IPS DF 19.7 (cell line): ENCODE data around the gene BCS1L.
A peak's percentile ranks its signal among the peaks of the same experiment; 100 is the strongest.

Experiments used
- DNase-seq: peaks from one replicate; pipeline ENCODE4 v3.0.0-alpha.2; 2013; ENCODE audit warnings: low read depth, low spot score

Gene BCS1L

GRCh38 chr2:218659988-218660358, 490 bp downstream of the BCS1L start:
- DNase-seq = no peak

GRCh38 chr2:218662377-218662776, 2.9 kb downstream of the BCS1L start:
- DNase-seq = no peak

DNA sequence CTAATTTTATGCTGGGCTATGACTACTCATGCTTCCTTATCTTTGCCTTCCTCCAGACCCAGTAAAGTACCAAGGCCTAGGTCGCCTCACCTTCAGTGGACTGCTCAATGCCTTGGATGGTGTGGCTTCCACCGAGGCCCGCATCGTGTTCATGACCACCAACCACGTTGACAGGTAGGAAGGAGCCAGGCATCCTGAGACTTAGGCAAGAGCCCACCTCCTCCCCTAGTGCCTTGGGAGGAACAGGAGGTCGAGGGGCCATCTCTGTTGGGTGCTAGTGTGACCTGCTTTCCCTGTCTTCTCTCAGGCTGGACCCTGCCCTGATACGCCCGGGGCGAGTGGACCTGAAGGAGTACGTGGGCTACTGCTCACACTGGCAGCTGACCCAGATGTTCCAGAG, 3.3 kb downstream of the BCS1L start:
- no peak for DNase-seq

DNA sequence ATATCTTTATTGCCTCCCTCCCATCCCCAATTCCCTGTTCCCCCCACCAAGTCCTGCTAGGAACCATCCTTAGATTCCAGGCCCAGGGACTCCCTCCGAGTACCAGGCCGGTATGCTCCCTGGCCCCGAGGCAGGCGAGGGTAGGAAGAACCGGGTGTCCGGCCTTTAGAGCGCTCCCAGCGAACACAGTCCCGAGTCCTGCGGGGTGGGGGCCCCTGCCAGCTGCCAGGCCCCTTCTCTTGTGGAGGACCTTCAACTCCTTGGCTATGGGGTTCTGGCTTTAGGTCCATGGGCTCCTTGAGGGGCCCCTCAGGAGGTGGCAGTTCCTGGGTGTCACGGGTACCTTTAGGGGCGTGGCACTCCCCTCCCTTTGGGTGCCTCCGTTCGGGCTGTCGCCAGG, 4.4 kb downstream of the BCS1L start:
- no peak for DNase-seq

DNA sequence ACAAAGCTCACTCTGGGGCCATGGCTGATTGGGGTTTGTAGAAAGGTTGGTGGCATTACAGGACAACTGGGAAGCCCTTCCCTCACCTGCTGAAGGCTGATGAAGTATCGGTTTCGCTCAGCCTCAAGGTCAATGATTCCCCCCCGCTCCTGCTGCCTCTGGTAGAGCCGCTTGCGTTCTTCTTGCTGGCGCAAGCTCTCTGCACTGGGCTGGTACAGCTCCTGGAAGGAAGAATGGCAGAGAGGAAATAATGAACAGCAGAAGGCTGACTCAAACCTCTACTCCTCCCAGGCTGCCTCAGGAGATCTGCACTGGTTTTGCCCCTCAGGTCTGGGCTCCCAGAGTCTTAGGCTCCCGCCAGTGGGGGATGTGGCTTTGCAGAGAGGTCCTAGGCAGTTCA, 5.2 kb downstream of the BCS1L start:
- DNase-seq = no peak

DNA sequence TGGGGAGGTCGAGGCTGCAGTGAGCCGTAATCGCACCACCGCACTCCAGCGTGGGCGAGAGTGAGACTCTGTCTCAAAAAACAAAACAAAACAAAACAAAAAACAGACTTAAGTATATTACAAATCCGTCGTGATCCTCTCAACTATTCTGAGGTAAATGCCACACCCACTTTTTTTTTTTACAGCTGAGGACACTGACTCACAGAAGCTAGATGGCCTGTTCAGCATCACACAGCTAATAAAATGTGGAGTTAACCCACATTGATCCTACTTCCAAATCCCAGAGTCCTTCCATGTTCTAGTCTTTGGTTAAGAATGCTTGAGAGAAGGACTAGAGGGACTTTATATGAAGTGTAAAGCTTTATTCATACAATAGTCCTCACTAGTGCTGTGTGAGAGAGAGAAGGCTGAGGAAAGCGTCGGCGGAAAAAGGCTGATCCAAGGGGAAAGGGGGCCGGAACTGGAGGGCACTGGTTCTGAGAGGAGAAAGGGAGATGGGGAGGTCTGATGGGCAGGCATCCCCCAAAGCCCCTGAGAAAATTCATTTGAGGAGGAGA, 11.7 kb downstream of the BCS1L start:
- no peak for DNase-seq

- peak; percentile 83 for DNase-seq
These were observed 12.4 kb downstream of the BCS1L start, which contains the start of the genes RNF25 and STK36 for GRCh38 chr2:218671654-218672566. Gene RNF25, minus strand, starts transcription at chr2:218672002. Its CDS starts 32 bp downstream, at chr2:218671970. Gene STK36, plus strand, starts transcription at chr2:218672086. Its CDS starts 744 bp downstream, at chr2:218672830.

GRCh38 chr2:218679119-218679518, 19.6 kb downstream of the BCS1L start:
- DNase-seq = no peak

DNA sequence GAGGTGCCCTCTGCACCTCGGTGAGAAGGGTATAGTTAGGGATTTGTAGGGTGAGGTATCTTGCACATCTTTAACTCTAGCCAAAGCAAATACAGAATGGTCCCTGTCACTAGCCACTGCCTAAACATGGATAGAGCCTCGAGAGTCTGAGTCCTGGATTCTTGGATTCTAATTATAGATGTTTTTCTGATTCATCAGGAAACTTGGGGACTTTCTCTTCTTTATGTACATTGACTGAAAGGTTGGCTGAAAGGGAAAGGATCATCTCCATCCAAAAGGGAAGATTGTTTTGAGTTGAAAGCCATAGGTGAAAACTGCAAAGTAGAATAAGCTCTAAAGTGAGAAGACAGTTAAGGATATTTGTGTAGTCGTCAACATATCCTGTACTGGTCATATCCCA, 20.6 kb downstream of the BCS1L start:
- DNase-seq = no peak

DNA sequence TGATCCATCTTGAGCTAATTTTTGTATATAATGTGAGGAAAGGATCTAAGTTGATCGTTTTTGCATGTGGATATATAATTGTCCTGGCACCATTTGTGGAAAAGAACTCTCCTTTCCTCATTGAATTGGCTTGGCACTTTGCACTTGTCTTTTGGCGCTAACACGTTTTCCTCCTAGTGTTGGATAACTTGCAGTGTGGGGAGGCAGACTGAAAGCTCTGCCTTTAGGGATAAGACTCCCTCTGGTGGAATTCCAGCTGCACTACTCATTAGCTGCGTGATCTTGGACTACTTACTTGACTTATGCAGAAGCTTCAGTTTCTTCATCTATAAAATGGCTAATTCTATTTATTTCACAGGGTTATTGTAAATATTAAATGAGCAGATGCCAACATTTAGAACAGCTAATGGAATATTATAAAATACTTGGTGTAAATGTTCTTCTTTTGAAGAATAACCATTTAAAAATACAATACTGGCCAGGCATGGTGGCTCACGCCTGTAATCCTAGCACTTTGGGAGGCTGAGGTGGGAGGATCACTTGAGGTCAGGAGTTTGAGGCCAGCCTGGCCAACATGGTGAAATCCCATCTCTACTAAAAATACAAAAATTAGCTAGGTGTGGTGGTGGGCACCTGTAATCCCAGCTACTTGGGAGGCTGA, 28.0 kb downstream of the BCS1L start:
- DNase-seq = peak; percentile 59

GRCh38 chr2:218691234-218691633, 31.8 kb downstream of the BCS1L start:
- DNase-seq = no peak

DNA sequence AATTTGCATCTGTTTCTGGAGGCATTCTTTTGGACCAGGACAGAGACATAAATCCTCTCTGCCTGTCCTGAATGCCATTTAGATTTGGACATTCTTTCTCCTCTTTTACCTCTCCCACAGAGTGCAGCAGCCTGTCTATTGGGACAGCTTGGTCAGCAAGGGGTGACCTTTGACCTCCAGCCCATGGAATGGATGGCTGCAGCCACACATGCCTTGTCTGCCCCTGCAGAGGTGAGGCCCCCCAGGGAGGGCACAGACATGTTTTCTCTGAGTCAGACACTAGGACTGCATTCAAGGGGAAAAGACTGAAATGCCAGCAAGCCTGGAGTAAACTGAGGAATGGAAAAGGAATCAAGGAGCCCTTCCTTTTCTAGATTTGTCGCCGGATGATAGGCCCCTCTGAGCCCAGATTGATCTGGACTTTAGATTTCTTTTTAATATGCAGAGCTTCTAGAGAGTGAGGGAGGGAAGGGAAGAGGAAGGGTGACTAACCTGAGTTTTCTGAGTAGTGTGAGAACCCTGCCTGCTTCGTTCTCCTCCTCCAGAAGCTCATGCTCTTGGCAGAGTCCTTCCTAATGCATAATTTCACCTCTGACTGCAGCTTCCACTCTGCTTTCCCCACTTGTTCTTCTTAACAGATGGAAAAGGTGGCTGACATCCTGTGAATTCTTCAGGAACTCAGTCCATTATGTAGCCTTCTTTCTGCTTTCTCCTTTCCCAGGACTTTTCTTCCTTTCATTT, 35.1 kb downstream of the BCS1L start:
- DNase-seq = no peak

GRCh38 chr2:218698885-218699284, 39.4 kb downstream of the BCS1L start:
- no peak for DNase-seq

DNA sequence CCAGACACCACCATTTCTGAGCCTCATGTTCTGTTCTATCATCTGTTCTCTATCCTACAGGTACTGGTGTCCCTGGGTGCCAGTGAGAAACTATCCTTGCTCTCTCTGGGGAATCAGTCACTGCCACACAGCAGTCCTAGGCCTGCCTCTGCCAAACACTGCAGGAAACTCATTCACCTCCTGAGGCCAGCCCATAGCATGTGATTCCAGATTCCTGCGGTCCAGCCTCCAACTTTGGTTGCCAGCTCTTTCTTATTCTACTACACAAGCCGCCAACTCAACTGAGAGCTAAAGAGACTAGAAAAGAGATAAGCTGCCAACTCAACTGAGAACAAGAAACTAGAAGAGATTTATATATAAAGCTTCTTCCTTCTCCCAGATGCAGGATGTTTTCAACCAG, 42.3 kb downstream of the BCS1L start:
- no peak for DNase-seq

- DNase-seq = no peak
These were observed 43.9 kb downstream of the BCS1L start for GRCh38 chr2:218703341-218703740.

DNA sequence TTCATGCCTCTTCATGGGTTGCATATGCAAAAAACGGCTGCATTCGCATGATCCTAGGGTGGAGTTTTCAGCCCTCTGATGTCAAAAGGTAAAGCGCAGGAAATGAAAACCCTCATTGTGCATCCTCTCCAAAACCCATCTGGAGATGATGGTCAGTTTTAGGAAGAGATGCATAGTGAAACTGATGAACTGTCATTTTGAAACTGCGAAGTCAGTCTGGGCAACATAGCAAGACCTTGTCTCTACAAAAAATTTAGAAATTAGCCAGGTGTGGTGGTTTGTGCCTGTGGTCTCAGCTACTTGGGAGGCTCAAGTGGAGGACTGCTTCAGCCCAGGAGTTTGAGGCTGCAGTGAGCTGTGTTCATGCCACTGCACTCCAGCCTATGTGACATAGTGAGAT, 48.6 kb downstream of the BCS1L start:
- no peak for DNase-seq

DNA sequence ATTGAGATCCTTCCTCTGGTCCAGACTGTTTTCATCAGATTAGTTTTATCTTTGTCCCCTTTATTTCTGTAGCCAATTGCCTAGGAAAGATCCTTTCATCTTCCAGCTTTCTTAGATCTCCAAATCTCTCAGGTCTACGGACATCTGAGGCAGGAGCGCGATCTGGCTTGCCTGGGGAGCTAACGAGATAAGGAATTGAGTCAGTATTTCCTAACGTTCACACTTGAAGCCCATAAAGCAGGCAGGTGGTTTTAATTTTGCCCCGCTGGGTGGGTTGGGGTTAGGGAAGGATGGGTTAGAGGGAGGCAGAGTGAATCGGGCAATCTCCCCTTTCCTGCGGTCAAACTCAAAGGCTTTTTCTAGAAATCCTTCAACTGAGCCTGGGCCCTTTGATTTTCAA, 50.4 kb downstream of the BCS1L start:
- DNase-seq = no peak

- DNase-seq = no peak
These were observed 50.8 kb downstream of the BCS1L start for GRCh38 chr2:218710334-218710686.

DNA sequence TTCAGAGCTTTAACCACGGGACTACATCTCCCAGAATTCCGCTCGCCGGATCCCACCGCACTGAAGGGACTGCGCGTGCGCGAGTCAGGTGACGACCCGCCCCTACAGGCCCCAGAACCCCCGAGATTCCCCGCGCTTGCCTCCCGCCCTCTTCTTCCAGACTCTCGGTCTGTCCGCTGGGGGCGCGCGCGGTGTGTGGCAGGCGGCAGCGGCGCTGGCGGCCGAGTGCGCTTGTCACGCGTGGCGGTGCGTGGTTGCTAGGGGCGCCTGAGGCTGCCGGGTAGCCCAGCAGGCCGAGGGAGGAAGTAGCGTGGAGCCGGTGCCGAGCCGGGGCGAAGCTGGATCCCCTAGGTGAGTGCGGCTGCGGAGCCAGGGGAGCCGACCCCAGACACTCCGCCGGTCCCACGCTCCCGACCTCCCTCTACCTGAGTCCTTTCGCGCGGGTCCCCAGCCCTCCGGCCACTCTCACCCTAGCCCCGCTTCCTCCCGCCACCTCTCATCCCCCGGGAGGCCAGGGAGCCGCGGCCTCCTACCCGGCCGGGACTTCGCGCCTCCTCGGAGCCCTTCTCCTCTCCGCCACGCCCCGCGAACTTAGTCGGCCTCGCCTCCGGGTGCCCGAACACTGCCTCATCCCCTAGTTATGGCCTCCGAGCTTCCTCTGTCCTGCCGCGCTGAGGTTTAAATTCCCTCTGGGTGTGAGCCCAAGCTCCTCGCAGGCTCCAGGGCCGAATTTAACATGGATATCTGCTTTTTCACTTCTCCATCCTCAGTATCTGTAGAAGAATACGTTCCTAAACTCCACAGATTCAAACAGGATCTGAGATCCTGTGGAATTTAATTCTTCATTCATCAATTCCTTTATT, 51.4 kb downstream of the BCS1L start, which contains the start of gene TTLL4:
TSS of gene TTLL4 (plus strand) at position 149 of the 863 bp plus-strand sequence. CDS start 26,842 bp downstream, outside the sequence.
- peak; percentile 71 for DNase-seq

GRCh38 chr2:218711550-218711929, 52.1 kb downstream of the BCS1L start:
- no peak for DNase-seq
